C4-2B (cell line): Measurements from ENCODE around the gene EID2.

Experiments
- ZFX ChIP-seq: fragments of 450-650 bp; IDR thresholded peaks from 2 replicates; pipeline ENCODE4 v1.6.1; 2017
- TF ChIP-seq, protein P1 (sequence below): fragments of 450-650 bp; conservative IDR thresholded peaks from 2 replicates; pipeline ENCODE4 v1.5.1; 2017; ENCODE audit warnings: mild to moderate bottlenecking

DNA sequence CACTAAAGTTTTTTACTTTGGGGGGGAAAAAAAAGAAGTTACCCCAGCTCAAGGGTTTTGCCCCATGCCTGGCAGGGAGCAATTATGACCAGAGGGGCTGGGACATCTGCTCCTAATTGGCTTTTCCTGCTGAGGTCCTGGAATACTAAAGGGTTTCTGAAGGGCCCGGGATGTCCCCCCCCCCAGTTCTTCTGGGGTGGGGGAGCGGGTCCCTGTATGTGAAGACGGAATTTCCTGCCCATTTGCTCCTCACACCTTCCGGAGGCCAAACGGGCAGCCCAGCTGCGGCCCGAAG is 42.3 kb downstream of the EID2 start:
- TF ChIP-seq, protein P1, sequence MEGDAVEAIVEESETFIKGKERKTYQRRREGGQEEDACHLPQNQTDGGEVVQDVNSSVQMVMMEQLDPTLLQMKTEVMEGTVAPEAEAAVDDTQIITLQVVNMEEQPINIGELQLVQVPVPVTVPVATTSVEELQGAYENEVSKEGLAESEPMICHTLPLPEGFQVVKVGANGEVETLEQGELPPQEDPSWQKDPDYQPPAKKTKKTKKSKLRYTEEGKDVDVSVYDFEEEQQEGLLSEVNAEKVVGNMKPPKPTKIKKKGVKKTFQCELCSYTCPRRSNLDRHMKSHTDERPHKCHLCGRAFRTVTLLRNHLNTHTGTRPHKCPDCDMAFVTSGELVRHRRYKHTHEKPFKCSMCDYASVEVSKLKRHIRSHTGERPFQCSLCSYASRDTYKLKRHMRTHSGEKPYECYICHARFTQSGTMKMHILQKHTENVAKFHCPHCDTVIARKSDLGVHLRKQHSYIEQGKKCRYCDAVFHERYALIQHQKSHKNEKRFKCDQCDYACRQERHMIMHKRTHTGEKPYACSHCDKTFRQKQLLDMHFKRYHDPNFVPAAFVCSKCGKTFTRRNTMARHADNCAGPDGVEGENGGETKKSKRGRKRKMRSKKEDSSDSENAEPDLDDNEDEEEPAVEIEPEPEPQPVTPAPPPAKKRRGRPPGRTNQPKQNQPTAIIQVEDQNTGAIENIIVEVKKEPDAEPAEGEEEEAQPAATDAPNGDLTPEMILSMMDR, result no peak
- TF ChIP-seq ZFX, result no peak
